Ammon's horn (tissue), 1 donor: Measurements from ENCODE around the gene CRTC1.
A peak's percentile ranks its signal among the peaks of the same experiment; 100 is the strongest.
"Not testable (repeated sequence)": the region's sequence is repeated elsewhere in the genome, so short reads cannot be mapped to it uniquely, and the experiment has no call there.

Source experiments
- DNase-seq: peaks from one replicate; pipeline ENCODE4 v3.0.0-alpha.2; 2016; ENCODE audit warnings: low spot score

CRTC1 gene

GRCh38 chr19:18804643-18805042, 121.2 kb downstream of the CRTC1 start:
- DNase-seq, result no peak

DNA sequence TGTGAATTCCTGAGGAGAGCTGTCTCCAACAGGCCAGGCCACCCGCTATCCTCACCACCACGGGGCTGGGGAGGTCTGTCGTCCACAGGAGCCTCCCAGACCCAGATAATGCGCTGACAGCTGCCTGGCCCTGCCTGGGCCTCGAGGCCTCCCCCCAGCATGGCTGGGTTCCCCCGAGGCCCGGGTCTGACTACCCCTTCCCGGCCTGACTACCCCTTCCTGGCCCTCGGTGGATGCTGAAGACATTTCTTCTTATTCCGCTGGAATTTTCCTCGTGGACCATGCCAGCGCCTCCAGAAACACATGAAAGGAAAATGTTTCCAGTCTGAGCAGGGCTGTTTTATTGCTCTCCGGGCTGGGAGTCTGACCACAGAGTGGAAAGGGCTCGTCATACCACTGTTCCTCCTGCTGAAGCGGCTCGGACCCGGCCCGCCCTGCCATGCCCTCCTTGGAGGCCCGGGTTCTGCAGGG, 124.4 kb downstream of the CRTC1 start:
- no peak for DNase-seq

DNA sequence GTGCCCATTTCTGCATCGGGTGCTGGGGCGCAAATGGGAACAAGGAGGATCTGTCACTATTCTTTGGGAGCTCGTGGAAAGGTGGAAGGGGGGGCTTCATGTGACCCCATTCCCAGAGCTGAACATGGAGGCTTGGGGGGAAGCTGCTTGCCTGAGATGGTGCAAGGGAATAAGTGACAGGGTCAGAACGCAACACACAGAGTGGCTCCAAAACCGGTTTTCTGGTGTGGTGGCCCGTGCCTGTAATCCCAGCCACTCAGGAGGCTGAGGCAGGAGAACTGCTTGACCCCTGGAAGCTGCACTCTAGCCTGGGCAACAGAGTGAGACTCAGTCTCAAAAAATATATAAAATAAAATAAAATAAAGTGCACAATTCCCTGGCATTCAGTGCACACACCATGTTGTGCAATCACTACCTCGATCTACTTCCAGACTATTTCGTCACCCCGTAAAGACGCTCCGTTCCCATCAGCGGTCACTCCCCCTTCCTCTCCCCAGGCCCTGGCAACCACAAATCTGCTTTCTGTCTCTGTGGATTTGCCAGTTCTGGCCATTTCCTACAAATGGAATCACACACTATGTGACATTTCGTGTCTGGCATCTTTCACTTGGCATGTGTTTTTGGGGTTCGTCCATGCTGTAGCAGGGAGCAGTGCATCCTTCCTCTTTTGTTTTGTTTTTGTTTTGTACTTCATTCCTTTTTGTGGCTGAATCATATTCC, 125.8 kb downstream of the CRTC1 start:
- peak; percentile 52 for DNase-seq

- not testable (repeated sequence) for DNase-seq
Measured at GRCh38 chr19:18811638-18812037, 128.2 kb downstream of the CRTC1 start.

- DNase-seq, result no peak
Measured at GRCh38 chr19:18814063-18814462, 130.6 kb downstream of the CRTC1 start.

DNA sequence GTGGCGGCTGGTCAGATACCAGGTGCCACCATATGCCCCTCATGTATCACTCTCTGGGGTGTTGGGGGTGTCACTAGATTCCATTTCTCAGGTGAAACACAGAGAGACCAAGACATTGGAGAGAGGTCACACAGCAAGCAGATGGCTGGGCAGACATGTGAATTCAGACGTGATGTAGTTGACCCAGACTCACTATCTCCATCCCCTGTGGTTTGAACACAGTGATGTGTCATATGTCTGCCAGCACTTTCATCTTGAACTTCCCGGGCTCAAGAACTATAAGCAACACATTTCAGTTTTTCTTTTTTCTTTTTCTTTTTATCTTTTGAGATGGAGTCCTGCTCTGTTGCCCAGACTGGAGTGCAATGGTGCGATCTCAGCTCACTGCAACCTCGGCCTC, 132.2 kb downstream of the CRTC1 start:
- DNase-seq, result no peak

- not testable (repeated sequence) for DNase-seq
Measured at GRCh38 chr19:18816645-18817044, 133.2 kb downstream of the CRTC1 start.

GRCh38 chr19:18817574-18817973, 134.1 kb downstream of the CRTC1 start:
- DNase-seq, result no peak

DNA sequence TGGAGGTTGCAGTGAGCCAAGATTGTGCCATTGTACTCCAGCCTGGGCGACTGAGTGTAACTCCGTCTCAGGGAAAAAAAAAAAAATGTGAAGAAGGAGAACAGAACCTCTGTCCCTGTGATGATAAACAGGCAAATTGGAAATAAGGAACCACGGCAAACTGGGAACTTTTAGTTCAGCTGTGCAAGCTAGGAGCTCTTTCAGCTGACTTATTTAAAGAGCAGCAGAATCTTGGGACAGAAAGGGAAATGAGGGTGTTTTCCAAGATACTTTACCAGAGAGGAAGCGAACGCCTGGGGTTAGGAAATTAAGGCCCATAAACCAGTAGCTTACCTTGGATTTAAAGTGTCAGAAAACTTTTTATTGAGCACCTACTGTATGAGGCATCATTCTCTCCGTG, 145.3 kb downstream of the CRTC1 start:
- DNase-seq, result no peak

- DNase-seq, result no peak
Measured at GRCh38 chr19:18830488-18830887, 147.0 kb downstream of the CRTC1 start.

- DNase-seq, result peak; percentile 96
Measured at GRCh38 chr19:18831524-18832305, 148.2 kb downstream of the CRTC1 start, which contains the start of gene UPF1. Gene UPF1, plus strand, starts transcription at chr19:18831959. Its CDS starts 251 bp downstream, at chr19:18832210.
